GM12878 (cell line): ENCODE measurements around the gene PRICKLE4. TPM values are rescaled to one million over a fixed set of nuclear protein-coding genes. Genes with fewer than 3 reads are reported as not detected.

Source experiments
- ATAC-seq: fragments of 200-7000 bp; cut with Tn5 transposase; 3 replicates; pipeline ENCODE4 v1.9.1; 2020; ENCODE audit warnings: mild to moderate bottlenecking, moderate library complexity
- BruUV-seq: library from RNA; stranded (reverse); fragments of 400-500 nt; replicated peaks from 2 replicates; lab custom pipeline; 2021; lab: Mats Ljungman, UMichigan
- CTCF ChIA-PET: fragments of 300-600 bp; sonication (Branson Sonifier 250); formaldehyde crosslinking; extraction: SDS; loops from one replicate; lab custom pipeline; 2021; ENCODE audit warnings: inconsistent platforms; lab: Yijun Ruan, JAX
- POLR2A ChIA-PET: fragments of 350-600 bp; formaldehyde crosslinking; extraction: SDS; loops from one replicate; lab custom pipeline; 2021; ENCODE audit warnings: inconsistent platforms; lab: Charles Lee
- RAD21 ChIA-PET: fragments of 300-600 bp; sonication (Branson Sonifier 250); formaldehyde crosslinking; loops from one replicate; lab custom pipeline; 2023; ENCODE audit warnings: antibody characterized with exemption; ENCODE audit not compliant: unreplicated experiment; lab: Charles Lee
- SMC1A ChIA-PET: fragments of 300-600 bp; sonication (Branson Sonifier 250); formaldehyde crosslinking; loops from one replicate; lab custom pipeline; 2023; ENCODE audit not compliant: unreplicated experiment, uncharacterized antibody; lab: Charles Lee
- DNase-seq: peaks from one replicate; pipeline ENCODE4 v3.0.0-alpha.2; 2011; ENCODE audit warnings: low read depth, low spot score
- FAIRE-seq: peaks from 3 replicates; lab custom pipeline; 2011; peaks lifted over from hg19 to GRCh38; lab: Jason Lieb, UNC
- H2AFZ ChIP-seq: 2 replicates; pipeline ENCODE4 v1.6.0; 2011; ENCODE audit warnings: low read depth, low read length, control low read depth; ENCODE audit not compliant: control insufficient read depth
- H3K27ac ChIP-seq: 2 replicates; pipeline ENCODE4 v1.5.1; 2011; ENCODE audit warnings: control low read depth; ENCODE audit not compliant: control insufficient read depth, insufficient read depth
- H3K27me3 ChIP-seq, 2 experiments: replicated peaks in 1 of 2; 2 replicates each; pipeline versions ENCODE4 v1.6.0 to v1.6.1; 2011; ENCODE audit warnings: low read length in 1 of 2; ENCODE audit not compliant: control insufficient read depth in 2 of 2, insufficient read depth in 2 of 2
- H3K36me3 ChIP-seq, 2 experiments: 2 replicates each; pipeline ENCODE4 v1.5.1; 2011; ENCODE audit warnings: low read length in 1 of 2; ENCODE audit not compliant: control insufficient read depth in 2 of 2, insufficient read depth in 2 of 2
- H3K4me1 ChIP-seq: 2 replicates; pipeline ENCODE4 v1.6.1; 2011; ENCODE audit warnings: mild to moderate bottlenecking, low read length, moderate library complexity, mixed read lengths; ENCODE audit not compliant: control insufficient read depth, insufficient read depth
- H3K4me2 ChIP-seq: 2 replicates; pipeline ENCODE4 v1.6.0; 2011; ENCODE audit warnings: control low read depth; ENCODE audit not compliant: control insufficient read depth, insufficient read depth
- H3K4me3 ChIP-seq: fragments of 200-600 bp; sonication (generic); 2 replicates; pipeline ENCODE4 v1.5.1; 2016
- H3K79me2 ChIP-seq: 2 replicates; pipeline ENCODE4 v1.6.0; 2011; ENCODE audit warnings: low read length; ENCODE audit not compliant: control insufficient read depth, insufficient read depth
- H3K9ac ChIP-seq: 2 replicates; pipeline ENCODE4 v1.8.0; 2011; ENCODE audit warnings: low read length, control low read depth, mixed read lengths; ENCODE audit not compliant: control insufficient read depth, insufficient read depth
- H3K9me3 ChIP-seq: replicated peaks from 3 replicates; pipeline ENCODE4 v1.5.1; 2011; ENCODE audit warnings: mild to moderate bottlenecking, low read length; ENCODE audit not compliant: control insufficient read depth, insufficient read depth
- H4K20me1 ChIP-seq: 2 replicates; pipeline ENCODE4 v1.6.0; 2011; ENCODE audit not compliant: control insufficient read depth, insufficient read depth
- CEBPB ChIP-seq, 2 experiments: fragments of 150-350 bp in 1 of 2; IDR thresholded peaks; 2 replicates each; pipeline ENCODE4 v1.6.1; 2012 to 2014; ENCODE audit warnings: low read depth in 2 of 2, low read length in 2 of 2, borderline replicate concordance in 1 of 2, inconsistent platforms in 1 of 2
- FOXM1 ChIP-seq: IDR thresholded peaks from 2 replicates; pipeline ENCODE4 v1.6.1; 2012; ENCODE audit warnings: low read depth, mild to moderate bottlenecking, inconsistent platforms, low read length, moderate library complexity
- GATAD2B ChIP-seq: fragments of 450-650 bp; conservative IDR thresholded peaks from 2 replicates; pipeline ENCODE4 v1.6.1; 2017; ENCODE audit warnings: low read depth, mild to moderate bottlenecking, moderate library complexity
- IRF4 ChIP-seq: IDR thresholded peaks from 2 replicates; pipeline ENCODE4 v1.6.1; 2011; ENCODE audit warnings: low read depth, low read length
- MXI1 ChIP-seq: fragments of 150-350 bp; IDR thresholded peaks from 2 replicates; pipeline ENCODE4 v1.6.1; 2011; ENCODE audit warnings: low read depth, mild to moderate bottlenecking, inconsistent platforms, low read length, improper control_type of control experiment
- RELA ChIP-seq: fragments of 450-650 bp; IDR thresholded peaks from 2 replicates; pipeline ENCODE4 v1.8.0; 2014; ENCODE audit warnings: borderline replicate concordance; ENCODE audit not compliant: partially characterized antibody
- RUNX3 ChIP-seq: IDR thresholded peaks from 2 replicates; pipeline ENCODE4 v1.6.1; 2012; ENCODE audit warnings: low read length, inconsistent platforms
- SPI1 ChIP-seq: IDR thresholded peaks from 2 replicates; pipeline ENCODE4 v1.6.1; 2011; ENCODE audit warnings: low read depth, mild to moderate bottlenecking, low read length, moderate library complexity, borderline replicate concordance; ENCODE audit not compliant: insufficient read depth
- USF1 ChIP-seq: IDR thresholded peaks from 2 replicates; pipeline ENCODE4 v1.6.1; 2011; ENCODE audit warnings: borderline replicate concordance, low read depth, mild to moderate bottlenecking, moderate library complexity, mixed read lengths, low read length; ENCODE audit not compliant: insufficient read depth; ENCODE audit errors: extremely low read length
- YBX1 ChIP-seq: fragments of 450-650 bp; IDR thresholded peaks from 2 replicates; pipeline ENCODE4 v1.6.1; 2016; ENCODE audit warnings: antibody characterized with exemption
- YY1 ChIP-seq: IDR thresholded peaks from 2 replicates; pipeline ENCODE4 v1.6.1; 2011; ENCODE audit warnings: low read depth, mild to moderate bottlenecking, low read length
- WGBS: methylation state at CpG from one replicate; pipeline ENCODE4 v1.1.6; 2016; ENCODE audit warnings: low lambda C conversion rate; ENCODE audit not compliant: insufficient replicate concordance, insufficient coverage; ENCODE audit errors: missing lambda C conversion rate; 5-methylcytosine and 5-hydroxymethylcytosine counted together
- in situ Hi-C: fragments of 300-500 bp; cut with MboI; formaldehyde crosslinking; loops from 9 replicates; pipeline ENCODE4 v1.14.3; 2018; ENCODE audit warnings: mixed read lengths
- intact Hi-C: fragments of 100-400 bp; cut with micrococcal nuclease; formaldehyde crosslinking; loops from one replicate; pipeline ENCODE4 v1.14.2; 2022; ENCODE audit not compliant: unreplicated experiment
- polyA plus RNA-seq, 11 experiments: library from polyadenylated mRNA; depleted of rRNA in 4 of 11; unstranded in 6 of 11; stranded (reverse) in 5 of 11; fragments of >200 nt; fragmentation: Nextera tagmentation in 4 of 11; fragmentation: Illumina TruSeq in 1 of 11; extraction: Ambion mirVana in 4 of 11; extraction: Trizol in 1 of 11; gene quantifications; 1 replicate in 1 of 11; 2 replicates in 10 of 11; pipeline versions ENCODE4 v1.2.1 to v1.2.3, GENCODE V29; 2011 to 2016; ENCODE audit warnings: inconsistent platforms in 2 of 11, missing spikeins in 2 of 11, low read depth in 1 of 11
- total RNA-seq, 4 experiments: library from RNA; depleted of rRNA in 3 of 4; stranded (reverse); fragments of >200 nt in 3 of 4; fragmentation: Illumina TruSeq in 1 of 4; extraction: Trizol in 1 of 4; gene quantifications; 2 replicates each; pipeline versions ENCODE4 v1.2.1 to v1.2.3, GENCODE V29; 2013 to 2021

PRICKLE4 gene
- total and polyA plus RNA-seq, 10 of the 15 experiments (the other 5 are each of a cell fraction or from before 2014, with no cell fraction given) = 0.33 to 0.85 (median 0.35) TPM; not detected in 7

GRCh38 chr6:41787219-41787917 lies 6.8 kb downstream of the PRICKLE4 start, which contains the start of gene TOMM6 (continued):
- TF ChIP-seq MXI1 (peak; percentile 93), USF1 (no peak), FOXM1 (0 out of 2 replicates have a peak, but pooled peaks have one; percentile 44), IRF4 (peak; percentile 31; the same call in 1 of the 2 replicates), RUNX3 (0 out of 2 replicates have a peak, but pooled peaks have one; percentile 24)
- TF ChIP-seq, all 136 proteins: peak for 65

- Histone ChIP-seq H3K4me2 (no peak overlapping the region), H2AFZ (no peak overlapping the region), H3K9ac (no peak overlapping the region), H3K27ac (no peak overlapping the region), H3K79me2 (peaks cover 25% of the 10 kb centered on the region), H3K36me3 (peaks cover 5 to 21% of the 10 kb centered on the region in 2 experiments), H3K9me3 (no peaks in the 10 kb centered on the region), H3K27me3 (no peaks in the 10 kb centered on the region), H3K4me3 (no peak overlapping the region), H3K4me1 (peaks cover 22% of the 10 kb centered on the region), H4K20me1 (no peaks in the 10 kb centered on the region)
- WGBS = 98% methylated on average over 3 of the region's 3 CpGs
- no peak for ATAC-seq
- BruUV-seq = no TSS peak
- intact Hi-C loops (loop anchor here (5.0 kb wide), 3 partner anchors 108 to 773 kb away; partner anchors contain the start of genes BYSL, MED20, UBR2 and USP49), in situ Hi-C loops (loop anchor here (5.0 kb wide), 1 partner anchor 253 kb away; no protein-coding TSS in a partner anchor)
- ChIA-PET RAD21 (no interaction called here), SMC1A (interaction anchor here (1.0 kb wide), 1 partner anchor 239 kb away, joined by 3 read pairs; no protein-coding TSS in a partner anchor), CTCF (interaction anchor here (1.6 to 4.2 kb wide), 2 partner anchors 12 to 132 kb away, joined by 5 to 39 read pairs; partner anchors contain the start of genes BYSL and MED20), POLR2A (interaction anchor here (0.6 kb wide), 1 partner anchor 169 kb away, joined by 3 read pairs; no protein-coding TSS in a partner anchor)
- TF ChIP-seq YBX1 = no peak
- TF ChIP-seq YY1 = no peak
- no peak for TF ChIP-seq RELA
- TF ChIP-seq GATAD2B = no peak
- no peak for TF ChIP-seq CEBPB (IDR thresholded peaks at IDR 0.05; ENCODE audit: borderline replicate concordance in 1 of 2, low read depth in 2 of 2, low read length in 2 of 2)
- no peak for TF ChIP-seq SPI1
- no peak for FAIRE-seq
- no peak for DNase-seq
Measured at GRCh38 chr6:41789390-41789724, 8.8 kb downstream of the PRICKLE4 start.
